HFFc6 (cell line): ENCODE data around the gene KRTAP10-11. TPM values are rescaled to one million over a fixed set of nuclear protein-coding genes. Genes with fewer than 3 reads are reported as not detected.
"Not testable (repeated sequence)": the region's sequence is repeated elsewhere in the genome, so short reads cannot be mapped to it uniquely, and the experiment has no call there.

ENCODE experiments used
- DNase-seq: peaks from one replicate; pipeline ENCODE4 v3.0.0-alpha.2; 2018
- H3K27ac Mint-ChIP-seq: 2 replicates; pipeline ENCODE4 v1.8.0; 2020; ENCODE audit warnings: mild to moderate bottlenecking, mixed read lengths
- H3K27me3 Mint-ChIP-seq: 2 replicates; pipeline ENCODE4 v1.8.0; 2021; ENCODE audit warnings: mild to moderate bottlenecking, moderate library complexity, mixed read lengths; ENCODE audit not compliant: insufficient read depth
- H3K36me3 Mint-ChIP-seq: 2 replicates; pipeline ENCODE4 v1.8.0; 2021; ENCODE audit warnings: low read depth, mixed read lengths
- H3K4me1 Mint-ChIP-seq: 2 replicates; pipeline ENCODE4 v1.8.0; 2020; ENCODE audit warnings: low read depth, mixed read lengths
- H3K4me3 Mint-ChIP-seq: 2 replicates; pipeline ENCODE4 v1.8.0; 2020; ENCODE audit warnings: mild to moderate bottlenecking, moderate library complexity, mixed read lengths
- H3K9me3 Mint-ChIP-seq: 2 replicates; pipeline ENCODE4 v1.8.0; 2020; ENCODE audit warnings: mild to moderate bottlenecking, mixed read lengths
- CTCF ChIP-seq: fragments of 200-600 bp; sonication (generic); IDR thresholded peaks from 2 replicates; pipeline ENCODE4 v1.5.0; 2021; ENCODE audit warnings: antibody characterized with exemption, mild to moderate bottlenecking
- total RNA-seq, 6 experiments: library from RNA; stranded (reverse); fragmentation: NEBNext Ultra II Directional; extraction: Animal tissue kit (Norgen Biotek cat#: 25700); gene quantifications; 2 replicates in 1 of 6; 3 replicates in 5 of 6; pipeline ENCODE4 v1.2.3, GENCODE V29; 2021

KRTAP10-11 gene
- total RNA-seq, 6 experiments from 2014 or later: not detected

GRCh38 chr21:44658913-44659595 lies 12.8 kb downstream of the KRTAP10-11 start:
- H3K36me3 Mint-ChIP-seq: no peaks in the 10 kb centered on the region
- H3K27me3 Mint-ChIP-seq: peaks cover 15% of the 10 kb centered on the region

GRCh38 chr21:44661567-44661966 lies 15.4 kb downstream of the KRTAP10-11 start:
- not testable (repeated sequence) for H3K36me3 Mint-ChIP-seq, H3K4me3 Mint-ChIP-seq, H3K27ac Mint-ChIP-seq, DNase-seq, H3K4me1 Mint-ChIP-seq, H3K27me3 Mint-ChIP-seq
- peaks cover 24% of the 10 kb centered on the region; the same call in 1 of the 2 replicates for H3K9me3 Mint-ChIP-seq

More at GRCh38 chr21:44658913-44659595, 12.8 kb downstream of the KRTAP10-11 start:
- no peaks in the 10 kb centered on the region for H3K4me1 Mint-ChIP-seq
- TF ChIP-seq CTCF: no peak
- peaks cover 24% of the 10 kb centered on the region; the same call in 1 of the 2 replicates for H3K9me3 Mint-ChIP-seq
- H3K4me3 Mint-ChIP-seq: no peak overlapping the region
- H3K27ac Mint-ChIP-seq: no peak overlapping the region
- DNase-seq: no peak

- H3K4me1 Mint-ChIP-seq: no peaks in the 10 kb centered on the region
- H3K36me3 Mint-ChIP-seq: no peaks in the 10 kb centered on the region
- DNase-seq: no peak
- peaks cover 17% of the 10 kb centered on the region; the same call in 1 of the 2 replicates for H3K9me3 Mint-ChIP-seq
- no peaks in the 10 kb centered on the region; the same call in 1 of the 2 replicates for H3K27me3 Mint-ChIP-seq
- H3K27ac Mint-ChIP-seq: no peak overlapping the region
- no peak overlapping the region for H3K4me3 Mint-ChIP-seq
- TF ChIP-seq CTCF: no peak
Measured at GRCh38 chr21:44664691-44665090, 18.5 kb downstream of the KRTAP10-11 start.

GRCh38 chr21:44666401-44667320 lies 20.4 kb downstream of the KRTAP10-11 start, which contains the start of gene KRTAP12-2:
KRTAP12-2 (minus strand) TSS chr21:44666927; CDS start chr21:44666886, 41 bp downstream.
- Mint-ChIP-seq H3K27ac (no peak within 1 kb of the TSS), H3K27me3 (peaks cover 2% of the 10 kb centered on the region), H3K4me1 (no peaks in the 10 kb centered on the region), H3K9me3 (peaks cover 13% of the 10 kb centered on the region; the same call in 1 of the 2 replicates), H3K4me3 (no peak within 1 kb of the TSS), H3K36me3 (no peaks in the 10 kb centered on the region)
- no peak for TF ChIP-seq CTCF
- no peak for DNase-seq

- peaks cover 2% of the 10 kb centered on the region for H3K27me3 Mint-ChIP-seq
- H3K4me3 Mint-ChIP-seq: no peak overlapping the region
- DNase-seq: no peak
- no peaks in the 10 kb centered on the region for H3K4me1 Mint-ChIP-seq
- no peak for TF ChIP-seq CTCF
- no peaks in the 10 kb centered on the region for H3K36me3 Mint-ChIP-seq
- H3K9me3 Mint-ChIP-seq: peaks cover 14% of the 10 kb centered on the region; the same call in 1 of the 2 replicates
- H3K27ac Mint-ChIP-seq: no peak overlapping the region
Measured at GRCh38 chr21:44667612-44668011, 21.4 kb downstream of the KRTAP10-11 start.
